HEK293 (cell line): ENCODE measurements around the gene LEF1.

ENCODE experiments used
- HOXD13 ChIP-seq: sonication (generic); formaldehyde crosslinking; IDR thresholded peaks from 2 replicates; pipeline ENCODE4 v1.8.0; 2022; ENCODE audit warnings: missing genetic modification reagents, borderline replicate concordance
- MYNN ChIP-seq: fragments of 450-650 bp; formaldehyde crosslinking; IDR thresholded peaks from 2 replicates; pipeline ENCODE4 v1.5.1; 2016; ENCODE audit warnings: missing biosample characterization, missing genetic modification characterization, borderline replicate concordance
- ZBTB1 ChIP-seq: fragments of 450-650 bp; formaldehyde crosslinking; IDR thresholded peaks from 2 replicates; pipeline ENCODE4 v1.5.1; 2016; ENCODE audit warnings: missing biosample characterization, missing genetic modification characterization
- ZBTB11 ChIP-seq: fragments of 450-650 bp; formaldehyde crosslinking; conservative IDR thresholded peaks from 2 replicates; pipeline ENCODE4 v1.5.1; 2016; ENCODE audit warnings: low read depth, missing biosample characterization, missing genetic modification characterization
- ZBTB48 ChIP-seq: fragments of 450-650 bp; formaldehyde crosslinking; IDR thresholded peaks from 2 replicates; pipeline ENCODE4 v1.5.1; 2016; ENCODE audit warnings: missing biosample characterization, missing genetic modification characterization
- ZFHX2 ChIP-seq: fragments of 450-650 bp; formaldehyde crosslinking; conservative IDR thresholded peaks from 2 replicates; pipeline ENCODE4 v1.5.1; 2016; ENCODE audit warnings: missing biosample characterization, missing genetic modification characterization
- ZIC2 ChIP-seq: fragments of 450-650 bp; formaldehyde crosslinking; IDR thresholded peaks from 2 replicates; pipeline ENCODE4 v1.5.1; 2016; ENCODE audit warnings: missing biosample characterization, missing genetic modification characterization
- ZNF140 ChIP-seq: fragments of 450-650 bp; formaldehyde crosslinking; IDR thresholded peaks from 2 replicates; pipeline ENCODE4 v1.5.1; 2016; ENCODE audit warnings: missing biosample characterization, missing genetic modification characterization
- ZNF16 ChIP-seq: fragments of 450-650 bp; formaldehyde crosslinking; IDR thresholded peaks from 2 replicates; pipeline ENCODE4 v1.5.1; 2016; ENCODE audit warnings: low read depth, missing biosample characterization, missing genetic modification characterization
- ZNF175 ChIP-seq: fragments of 450-650 bp; formaldehyde crosslinking; IDR thresholded peaks from 2 replicates; pipeline ENCODE4 v1.5.1; 2016; ENCODE audit warnings: missing biosample characterization, missing genetic modification characterization
- ZNF302 ChIP-seq: fragments of 450-650 bp; formaldehyde crosslinking; IDR thresholded peaks from 2 replicates; pipeline ENCODE4 v1.5.1; 2016; ENCODE audit warnings: missing biosample characterization, missing genetic modification characterization, low read depth
- ZNF341 ChIP-seq: fragments of 450-650 bp; formaldehyde crosslinking; IDR thresholded peaks from 2 replicates; pipeline ENCODE4; 2016; ENCODE audit warnings: low read depth, missing biosample characterization, missing genetic modification characterization
- ZNF433 ChIP-seq: fragments of 450-650 bp; formaldehyde crosslinking; IDR thresholded peaks from 2 replicates; pipeline ENCODE4 v1.5.1; 2016; ENCODE audit warnings: missing biosample characterization, missing genetic modification characterization, low read depth
- ZNF514 ChIP-seq: fragments of 450-650 bp; formaldehyde crosslinking; IDR thresholded peaks from 2 replicates; pipeline ENCODE4 v1.5.1; 2016; ENCODE audit warnings: missing biosample characterization, missing genetic modification characterization
- ZNF530 ChIP-seq: fragments of 450-650 bp; formaldehyde crosslinking; IDR thresholded peaks from 2 replicates; pipeline ENCODE4 v1.5.1; 2016; ENCODE audit warnings: low read depth, missing biosample characterization, missing genetic modification characterization
- ZNF621 ChIP-seq: fragments of 450-650 bp; formaldehyde crosslinking; IDR thresholded peaks from 2 replicates; pipeline ENCODE4 v1.5.1; 2017; ENCODE audit warnings: missing biosample characterization, missing genetic modification characterization
- ZNF768 ChIP-seq: fragments of 450-650 bp; formaldehyde crosslinking; IDR thresholded peaks from 2 replicates; pipeline ENCODE4 v1.5.1; 2018; ENCODE audit warnings: missing biosample characterization, mild to moderate bottlenecking, missing genetic modification characterization
- ZNF792 ChIP-seq: fragments of 450-650 bp; formaldehyde crosslinking; IDR thresholded peaks from 2 replicates; pipeline ENCODE4 v1.5.1; 2016; ENCODE audit warnings: missing biosample characterization, missing genetic modification characterization
- ZNF843 ChIP-seq: fragments of 450-650 bp; formaldehyde crosslinking; IDR thresholded peaks from 2 replicates; pipeline ENCODE4 v1.5.1; 2016; ENCODE audit warnings: missing biosample characterization, missing genetic modification characterization
- ZXDB ChIP-seq: fragments of 450-650 bp; formaldehyde crosslinking; IDR thresholded peaks from 2 replicates; pipeline ENCODE4 v1.5.1; 2016; ENCODE audit warnings: missing biosample characterization, missing genetic modification characterization
- TF ChIP-seq, protein P1 (sequence below): fragments of 450-650 bp; formaldehyde crosslinking; IDR thresholded peaks from 2 replicates; pipeline ENCODE4 v1.5.1; 2016; ENCODE audit warnings: missing biosample characterization, missing genetic modification characterization
- TF ChIP-seq, protein P2 (sequence below): fragments of 450-650 bp; formaldehyde crosslinking; IDR thresholded peaks from 2 replicates; pipeline ENCODE4 v1.5.1; 2016; ENCODE audit warnings: missing biosample characterization, missing genetic modification characterization
- TF ChIP-seq, protein P3 (sequence below): fragments of 450-650 bp; formaldehyde crosslinking; IDR thresholded peaks from 2 replicates; pipeline ENCODE4 v1.5.1; 2016; ENCODE audit warnings: missing biosample characterization, missing genetic modification characterization
- TF ChIP-seq, protein P4 (sequence below): fragments of 450-650 bp; formaldehyde crosslinking; conservative IDR thresholded peaks from 2 replicates; pipeline ENCODE4 v1.5.1; 2016; ENCODE audit warnings: low read depth, missing biosample characterization, missing genetic modification characterization
- TF ChIP-seq, protein P5 (sequence below): fragments of 450-650 bp; formaldehyde crosslinking; IDR thresholded peaks from 2 replicates; pipeline ENCODE4 v1.5.1; 2016; ENCODE audit warnings: missing biosample characterization, missing genetic modification characterization, borderline replicate concordance

LEF1 gene

DNA sequence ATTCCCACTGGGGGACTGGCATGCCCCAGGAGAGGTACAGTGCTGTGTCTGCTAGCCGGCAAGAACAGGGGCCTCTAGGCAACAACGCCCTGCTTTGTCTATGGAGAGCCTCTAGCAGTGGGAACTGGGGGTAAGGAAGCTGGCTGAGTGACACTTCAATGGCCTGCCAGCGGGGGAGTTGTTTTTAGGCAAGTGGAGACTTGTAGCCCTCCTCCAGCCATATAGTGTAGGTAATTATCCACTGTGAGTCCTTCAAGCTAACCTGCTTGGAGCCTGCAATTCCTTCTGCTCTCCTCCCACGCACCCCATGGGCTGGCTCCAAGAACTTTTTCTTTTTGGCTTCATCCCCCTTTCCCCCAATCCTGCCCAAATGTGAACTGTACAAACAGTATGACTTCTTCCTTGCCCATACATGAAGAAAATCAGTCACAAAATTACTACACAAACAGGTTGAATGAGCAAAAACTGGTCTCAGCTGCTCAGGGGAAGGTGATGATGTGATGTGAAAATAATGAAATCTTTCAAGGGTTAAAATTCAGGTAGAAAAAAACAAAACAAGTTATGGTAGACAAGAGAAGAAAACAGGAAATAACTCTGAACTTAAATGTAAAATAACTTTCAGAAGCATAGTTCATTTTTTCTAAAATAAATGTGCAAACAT, 33.1 kb downstream of the LEF1 start (continued):
- TF ChIP-seq ZNF530 (no peak), ZNF768 (no peak), ZIC2 (tag by site-specific recombination) (peak; percentile 90), ZNF140 (tag by site-specific recombination) (no peak), ZNF792 (tag by site-specific recombination) (no peak), ZNF175 (no peak), ZNF433 (tag by site-specific recombination) (no peak), ZXDB (tag by site-specific recombination) (0 out of 2 replicates have a peak, but pooled peaks have one; percentile 33), ZBTB1 (tag by site-specific recombination) (no peak), ZBTB48 (tag by site-specific recombination) (no peak), ZNF621 (no peak), ZNF302 (tag by site-specific recombination) (no peak), ZBTB11 (tag by site-specific recombination) (no peak), ZNF843 (tag by site-specific recombination) (peak; percentile 65), ZFHX2 (tag by site-specific recombination) (peak; percentile 88), ZNF514 (tag by site-specific recombination) (no peak), ZNF16 (tag by site-specific recombination) (no peak), HOXD13 (CRISPR knock-in tag) (no peak), ZNF341 (tag by site-specific recombination) (peak; percentile 46), MYNN (no peak)
- TF ChIP-seq, protein P1, sequence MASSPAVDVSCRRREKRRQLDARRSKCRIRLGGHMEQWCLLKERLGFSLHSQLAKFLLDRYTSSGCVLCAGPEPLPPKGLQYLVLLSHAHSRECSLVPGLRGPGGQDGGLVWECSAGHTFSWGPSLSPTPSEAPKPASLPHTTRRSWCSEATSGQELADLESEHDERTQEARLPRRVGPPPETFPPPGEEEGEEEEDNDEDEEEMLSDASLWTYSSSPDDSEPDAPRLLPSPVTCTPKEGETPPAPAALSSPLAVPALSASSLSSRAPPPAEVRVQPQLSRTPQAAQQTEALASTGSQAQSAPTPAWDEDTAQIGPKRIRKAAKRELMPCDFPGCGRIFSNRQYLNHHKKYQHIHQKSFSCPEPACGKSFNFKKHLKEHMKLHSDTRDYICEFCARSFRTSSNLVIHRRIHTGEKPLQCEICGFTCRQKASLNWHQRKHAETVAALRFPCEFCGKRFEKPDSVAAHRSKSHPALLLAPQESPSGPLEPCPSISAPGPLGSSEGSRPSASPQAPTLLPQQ (tag by site-specific recombination) = no peak
- TF ChIP-seq, protein P2, sequence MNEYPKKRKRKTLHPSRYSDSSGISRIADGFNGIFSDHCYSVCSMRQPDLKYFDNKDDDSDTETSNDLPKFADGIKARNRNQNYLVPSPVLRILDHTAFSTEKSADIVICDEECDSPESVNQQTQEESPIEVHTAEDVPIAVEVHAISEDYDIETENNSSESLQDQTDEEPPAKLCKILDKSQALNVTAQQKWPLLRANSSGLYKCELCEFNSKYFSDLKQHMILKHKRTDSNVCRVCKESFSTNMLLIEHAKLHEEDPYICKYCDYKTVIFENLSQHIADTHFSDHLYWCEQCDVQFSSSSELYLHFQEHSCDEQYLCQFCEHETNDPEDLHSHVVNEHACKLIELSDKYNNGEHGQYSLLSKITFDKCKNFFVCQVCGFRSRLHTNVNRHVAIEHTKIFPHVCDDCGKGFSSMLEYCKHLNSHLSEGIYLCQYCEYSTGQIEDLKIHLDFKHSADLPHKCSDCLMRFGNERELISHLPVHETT (tag by site-specific recombination) = no peak
- TF ChIP-seq, protein P3, sequence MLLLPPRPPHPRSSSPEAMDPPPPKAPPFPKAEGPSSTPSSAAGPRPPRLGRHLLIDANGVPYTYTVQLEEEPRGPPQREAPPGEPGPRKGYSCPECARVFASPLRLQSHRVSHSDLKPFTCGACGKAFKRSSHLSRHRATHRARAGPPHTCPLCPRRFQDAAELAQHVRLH (tag by site-specific recombination) = no peak
- TF ChIP-seq, protein P4, sequence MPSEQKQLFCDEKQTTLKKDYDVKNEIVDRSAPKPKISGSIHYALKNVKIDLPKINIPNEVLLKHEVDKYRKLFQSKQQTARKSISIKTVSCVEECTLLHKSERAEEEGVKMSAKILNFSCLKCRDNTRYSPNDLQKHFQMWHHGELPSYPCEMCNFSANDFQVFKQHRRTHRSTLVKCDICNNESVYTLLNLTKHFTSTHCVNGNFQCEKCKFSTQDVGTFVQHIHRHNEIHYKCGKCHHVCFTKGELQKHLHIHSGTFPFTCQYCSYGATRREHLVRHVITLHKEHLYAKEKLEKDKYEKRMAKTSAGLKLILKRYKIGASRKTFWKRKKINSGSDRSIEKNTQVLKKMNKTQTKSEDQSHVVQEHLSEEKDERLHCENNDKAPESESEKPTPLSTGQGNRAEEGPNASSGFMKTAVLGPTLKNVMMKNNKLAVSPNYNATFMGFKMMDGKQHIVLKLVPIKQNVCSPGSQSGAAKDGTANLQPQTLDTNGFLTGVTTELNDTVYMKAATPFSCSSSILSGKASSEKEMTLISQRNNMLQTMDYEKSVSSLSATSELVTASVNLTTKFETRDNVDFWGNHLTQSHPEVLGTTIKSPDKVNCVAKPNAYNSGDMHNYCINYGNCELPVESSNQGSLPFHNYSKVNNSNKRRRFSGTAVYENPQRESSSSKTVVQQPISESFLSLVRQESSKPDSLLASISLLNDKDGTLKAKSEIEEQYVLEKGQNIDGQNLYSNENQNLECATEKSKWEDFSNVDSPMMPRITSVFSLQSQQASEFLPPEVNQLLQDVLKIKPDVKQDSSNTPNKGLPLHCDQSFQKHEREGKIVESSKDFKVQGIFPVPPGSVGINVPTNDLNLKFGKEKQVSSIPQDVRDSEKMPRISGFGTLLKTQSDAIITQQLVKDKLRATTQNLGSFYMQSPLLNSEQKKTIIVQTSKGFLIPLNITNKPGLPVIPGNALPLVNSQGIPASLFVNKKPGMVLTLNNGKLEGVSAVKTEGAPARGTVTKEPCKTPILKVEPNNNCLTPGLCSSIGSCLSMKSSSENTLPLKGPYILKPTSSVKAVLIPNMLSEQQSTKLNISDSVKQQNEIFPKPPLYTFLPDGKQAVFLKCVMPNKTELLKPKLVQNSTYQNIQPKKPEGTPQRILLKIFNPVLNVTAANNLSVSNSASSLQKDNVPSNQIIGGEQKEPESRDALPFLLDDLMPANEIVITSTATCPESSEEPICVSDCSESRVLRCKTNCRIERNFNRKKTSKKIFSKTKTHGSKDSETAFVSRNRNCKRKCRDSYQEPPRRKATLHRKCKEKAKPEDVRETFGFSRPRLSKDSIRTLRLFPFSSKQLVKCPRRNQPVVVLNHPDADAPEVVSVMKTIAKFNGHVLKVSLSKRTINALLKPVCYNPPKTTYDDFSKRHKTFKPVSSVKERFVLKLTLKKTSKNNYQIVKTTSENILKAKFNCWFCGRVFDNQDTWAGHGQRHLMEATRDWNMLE = no peak
- TF ChIP-seq, protein P5, sequence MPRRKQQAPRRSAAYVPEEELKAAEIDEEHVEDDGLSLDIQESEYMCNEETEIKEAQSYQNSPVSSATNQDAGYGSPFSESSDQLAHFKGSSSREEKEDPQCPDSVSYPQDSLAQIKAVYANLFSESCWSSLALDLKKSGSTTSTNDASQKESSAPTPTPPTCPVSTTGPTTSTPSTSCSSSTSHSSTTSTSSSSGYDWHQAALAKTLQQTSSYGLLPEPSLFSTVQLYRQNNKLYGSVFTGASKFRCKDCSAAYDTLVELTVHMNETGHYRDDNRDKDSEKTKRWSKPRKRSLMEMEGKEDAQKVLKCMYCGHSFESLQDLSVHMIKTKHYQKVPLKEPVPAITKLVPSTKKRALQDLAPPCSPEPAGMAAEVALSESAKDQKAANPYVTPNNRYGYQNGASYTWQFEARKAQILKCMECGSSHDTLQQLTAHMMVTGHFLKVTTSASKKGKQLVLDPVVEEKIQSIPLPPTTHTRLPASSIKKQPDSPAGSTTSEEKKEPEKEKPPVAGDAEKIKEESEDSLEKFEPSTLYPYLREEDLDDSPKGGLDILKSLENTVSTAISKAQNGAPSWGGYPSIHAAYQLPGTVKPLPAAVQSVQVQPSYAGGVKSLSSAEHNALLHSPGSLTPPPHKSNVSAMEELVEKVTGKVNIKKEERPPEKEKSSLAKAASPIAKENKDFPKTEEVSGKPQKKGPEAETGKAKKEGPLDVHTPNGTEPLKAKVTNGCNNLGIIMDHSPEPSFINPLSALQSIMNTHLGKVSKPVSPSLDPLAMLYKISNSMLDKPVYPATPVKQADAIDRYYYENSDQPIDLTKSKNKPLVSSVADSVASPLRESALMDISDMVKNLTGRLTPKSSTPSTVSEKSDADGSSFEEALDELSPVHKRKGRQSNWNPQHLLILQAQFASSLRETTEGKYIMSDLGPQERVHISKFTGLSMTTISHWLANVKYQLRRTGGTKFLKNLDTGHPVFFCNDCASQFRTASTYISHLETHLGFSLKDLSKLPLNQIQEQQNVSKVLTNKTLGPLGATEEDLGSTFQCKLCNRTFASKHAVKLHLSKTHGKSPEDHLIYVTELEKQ (tag by site-specific recombination) = 0 out of 2 replicates have a peak, but pooled peaks have one; percentile 10
